A549 (cell line): ENCODE measurements around the gene UNC13C.

Source experiments
- BHLHE40 ChIP-seq: IDR thresholded peaks from 2 replicates; pipeline ENCODE4 v1.6.1; 2012; ENCODE audit warnings: low read depth, low read length, inconsistent platforms
- CTCF ChIP-seq: fragments of >200 bp; sonication (Bioruptor Twin); formaldehyde crosslinking; IDR thresholded peaks from 3 replicates; pipeline ENCODE4 v1.5.1; 2016
- NFE2L2 ChIP-seq: fragments of 150-350 bp; conservative IDR thresholded peaks from 2 replicates; pipeline ENCODE4 v1.6.1; 2014; ENCODE audit warnings: low read length
- REST ChIP-seq: fragments of 200-600 bp; sonication (generic); IDR thresholded peaks from 2 replicates; pipeline ENCODE4 v1.6.1; 2016; ENCODE audit warnings: antibody characterized with exemption, mild to moderate bottlenecking, moderate library complexity
- ZFP36 ChIP-seq: fragments of 450-650 bp; IDR thresholded peaks from 2 replicates; pipeline ENCODE4 v1.6.1; 2014; ENCODE audit warnings: borderline replicate concordance; ENCODE audit not compliant: partially characterized antibody

GRCh38 chr15:54620916-54621315, 642.7 kb downstream of the UNC13C start:
- TF ChIP-seq CTCF (no peak), REST (no peak), NFE2L2 (no peak), ZFP36 (no peak), BHLHE40 (no peak)
